A549 treated with CpdA at 1 μM for 4 hours (cell line): ENCODE measurements around the gene SMIM44. TPM values are rescaled to one million over a fixed set of nuclear protein-coding genes. Genes with fewer than 3 reads are reported as not detected.

Experiments used
- total RNA-seq: library from RNA; stranded (reverse); fragments of 200-300 nt; extraction: Qiagen RNA extraction; gene quantifications from 5 replicates; pipeline ENCODE4 v1.2.3, GENCODE V29; 2022; ENCODE audit warnings: low read depth

Gene SMIM44
- not detected in 5 replicates for total RNA-seq

DNA sequence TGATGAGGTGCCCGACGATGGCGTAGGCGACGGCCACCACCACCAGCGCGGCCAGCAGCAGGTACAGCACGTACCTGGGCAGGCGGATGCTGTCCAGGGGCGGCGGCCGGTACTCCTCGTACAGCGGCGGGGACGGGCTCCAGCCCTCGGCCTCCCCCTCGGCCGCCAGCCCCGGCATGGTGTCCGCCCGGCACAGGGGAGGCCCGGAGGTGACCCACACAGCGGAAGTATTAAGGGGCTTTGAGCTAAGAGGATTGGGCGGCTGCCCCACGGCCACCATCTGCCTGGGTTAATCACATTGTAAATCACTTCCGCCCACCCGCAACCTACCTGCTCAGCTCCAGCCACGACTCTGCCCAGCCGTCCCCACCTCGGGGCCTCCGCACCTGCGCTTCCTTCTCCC, at the start of gene SMIM44:
TSS of gene SMIM44 (minus strand) at position 216 of the 403 bp plus-strand sequence. CDS start at position 178, 38 bp downstream.

DNA sequence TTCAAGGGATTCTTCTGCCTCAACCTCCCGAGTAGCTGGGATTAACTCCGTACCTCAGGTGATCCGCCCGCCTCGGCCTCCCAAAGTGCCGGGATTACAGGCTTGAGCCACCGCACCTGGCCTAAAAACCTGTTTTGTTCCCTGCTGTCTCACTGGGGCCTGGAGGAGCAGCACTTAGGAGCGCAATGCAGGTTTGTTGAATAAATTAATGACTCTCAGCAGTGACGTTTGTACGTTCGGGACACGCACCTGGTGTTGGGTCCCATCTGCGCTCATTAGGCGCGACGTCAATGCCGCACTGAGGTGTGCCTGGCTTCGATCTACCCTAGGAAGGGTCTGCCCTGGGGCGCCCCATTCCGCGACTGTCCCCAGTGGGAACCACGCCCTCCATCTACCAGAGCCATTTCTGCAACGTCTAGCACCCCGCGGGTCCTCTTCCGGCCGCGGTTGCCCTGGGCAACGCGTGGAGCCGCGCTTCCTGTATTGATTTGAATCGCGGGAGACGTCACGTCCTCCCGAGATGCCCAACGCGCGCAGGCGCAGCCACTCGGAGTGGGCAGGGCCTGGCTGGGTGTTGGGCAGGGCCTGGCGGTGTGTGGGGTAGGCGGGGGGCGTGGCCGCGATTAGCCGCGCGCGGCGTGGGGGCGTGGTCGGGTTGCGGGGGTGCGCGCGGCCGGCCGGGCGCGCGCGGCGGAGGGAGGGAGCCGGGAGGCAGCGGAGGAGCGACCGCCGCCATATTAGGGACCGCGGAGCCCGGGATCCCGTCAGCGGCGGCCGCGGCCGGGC, 22.6 kb upstream of the SMIM44 start, which contains the start of gene FZR1:
TSS of gene FZR1 (plus strand) at position 714 of the 786 bp plus-strand sequence. CDS start 16,679 bp downstream, outside the sequence.

DNA sequence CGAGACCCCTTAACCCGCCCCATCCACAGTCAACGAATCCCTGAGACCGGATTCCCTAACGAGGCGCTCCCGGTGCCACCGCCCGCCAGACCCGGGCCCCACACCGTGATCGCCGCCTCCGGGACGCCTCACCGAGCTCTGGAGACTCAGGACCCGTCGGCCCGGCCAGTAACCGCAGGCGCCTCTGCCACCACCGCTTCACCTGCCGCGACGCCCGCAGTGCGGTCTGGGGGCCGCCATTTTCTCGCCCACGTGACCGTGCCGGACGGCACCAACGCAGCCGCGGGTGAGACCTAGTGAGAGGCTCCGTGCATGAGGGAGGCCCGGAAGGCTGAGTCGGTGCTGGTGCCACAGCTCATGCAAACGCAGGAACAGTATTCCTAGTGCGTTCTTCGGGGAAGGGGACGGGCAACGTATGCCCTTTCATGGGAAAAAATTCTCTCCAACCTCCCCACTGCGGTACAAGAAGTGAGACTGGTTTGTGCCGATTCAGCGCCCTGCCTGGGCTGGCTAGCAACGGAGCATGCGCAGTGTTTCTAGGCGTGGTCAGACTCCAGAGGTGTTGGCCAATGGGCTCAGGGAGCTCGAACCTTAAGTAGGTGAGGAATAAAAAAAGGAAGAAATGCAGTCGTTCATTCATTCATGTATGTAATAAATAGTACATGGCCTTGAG, 17.3 kb upstream of the SMIM44 start, which contains the start of gene DOHH:
TSS of gene DOHH (minus strand) at position 246 of the 673 bp plus-strand sequence. CDS start 3,860 bp downstream, outside the sequence.

DNA sequence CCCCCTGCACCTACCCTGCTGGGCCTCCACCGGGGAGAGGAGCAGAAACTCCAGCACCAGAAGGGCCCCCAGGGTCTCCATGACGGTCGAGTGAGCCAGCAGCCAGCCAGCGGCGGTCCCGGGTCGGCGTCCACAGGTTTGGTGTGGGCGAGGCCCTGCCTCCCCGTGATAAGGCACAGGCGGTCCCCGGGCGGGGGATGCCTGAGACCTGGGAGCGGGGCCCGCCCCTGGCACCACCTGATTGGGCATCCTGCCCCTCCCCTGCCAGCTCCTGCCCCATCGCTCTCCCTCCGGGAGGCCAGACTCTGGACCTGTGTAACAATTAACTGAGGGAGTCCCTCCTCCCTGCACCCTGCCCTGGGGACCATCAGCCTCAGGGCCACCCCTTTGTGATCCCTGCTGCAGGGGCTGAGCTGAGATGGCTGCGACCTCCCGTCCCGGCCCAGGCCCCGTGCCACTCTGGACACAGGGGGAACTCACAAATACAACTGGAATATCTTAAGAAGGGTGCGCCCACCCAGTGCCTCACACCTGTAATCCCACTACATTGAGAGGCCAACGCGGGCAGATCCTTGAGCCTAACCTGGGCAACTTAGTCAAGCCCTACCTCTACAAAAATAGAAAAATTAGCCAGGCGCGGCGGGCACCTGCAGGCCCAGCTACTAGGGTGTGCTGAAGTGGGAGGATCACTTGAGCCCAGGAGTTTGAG, 2.7 kb downstream of the SMIM44 start, which contains the start of gene SMIM24:
TSS of gene SMIM24 (minus strand) at position 143 of the 709 bp plus-strand sequence. CDS start at position 81, 62 bp downstream.

Other genes with a start within 250 kb of the SMIM44 start
- 32.7 to 43.1 TPM (median 40.6 TPM) in 5 replicates for gene NFIC, start 116.9 kb downstream of the SMIM44 start, total RNA-seq
- gene SMIM24, start 2.9 kb downstream of the SMIM44 start, total RNA-seq: 0.48 to 1.1 TPM (median 0.76 TPM) in 4 of 5 replicates, not detected in the other
- gene DOHH, start 17.2 kb upstream of the SMIM44 start, total RNA-seq: 11.7 to 19.8 TPM (median 18.5 TPM) in 5 replicates
- 22.3 to 33.5 TPM (median 29.6 TPM) in 5 replicates for gene FZR1, start 22.9 kb upstream of the SMIM44 start, total RNA-seq
- gene TEKTIP1, start 55.7 kb upstream of the SMIM44 start, total RNA-seq: not detected in 5 replicates
- gene MFSD12, start 74.1 kb upstream of the SMIM44 start, total RNA-seq: 127 to 180 TPM (median 171 TPM) in 5 replicates
- 45.4 to 71.9 TPM (median 69.9 TPM) in 5 replicates for gene HMG20B, start 89.5 kb upstream of the SMIM44 start, total RNA-seq
- gene GIPC3, start 102.0 kb upstream of the SMIM44 start, total RNA-seq: 0.13 to 0.28 TPM (median 0.21 TPM) in 5 replicates
- 0.54 to 0.91 TPM (median 0.74 TPM) in 5 replicates for gene TBXA2R, start 123.4 kb upstream of the SMIM44 start, total RNA-seq
- gene CACTIN, start 143.3 kb upstream of the SMIM44 start, total RNA-seq: 14.3 to 21.3 TPM (median 19.3 TPM) in 5 replicates
- gene PIP5K1C, start 217.0 kb upstream of the SMIM44 start, total RNA-seq: 9.1 to 13.8 TPM (median 12.0 TPM) in 5 replicates
- 0.19 to 0.96 TPM (median 0.74 TPM) in 5 replicates for gene TJP3, start 224.9 kb upstream of the SMIM44 start, total RNA-seq